Retinal pigment epithelial cell (primary cell): Measurements from ENCODE around the gene TMEM156.
"Not testable (repeated sequence)": the region's sequence is repeated elsewhere in the genome, so short reads cannot be mapped to it uniquely, and the experiment has no call there.

ENCODE experiments used
- DNase-seq: peaks from one replicate; pipeline ENCODE4 v3.0.0-alpha.2; 2010; ENCODE audit warnings: low read depth
- H3K4me3 ChIP-seq: 2 replicates; pipeline ENCODE4 v1.5.1; 2011; ENCODE audit warnings: mild to moderate bottlenecking, low read length, control low read depth, moderate library complexity
- CTCF ChIP-seq: conservative IDR thresholded peaks from 2 replicates; pipeline ENCODE4 v1.5.1; 2011; ENCODE audit warnings: low read depth, low read length, control low read depth, inconsistent platforms

The TMEM156 gene

DNA sequence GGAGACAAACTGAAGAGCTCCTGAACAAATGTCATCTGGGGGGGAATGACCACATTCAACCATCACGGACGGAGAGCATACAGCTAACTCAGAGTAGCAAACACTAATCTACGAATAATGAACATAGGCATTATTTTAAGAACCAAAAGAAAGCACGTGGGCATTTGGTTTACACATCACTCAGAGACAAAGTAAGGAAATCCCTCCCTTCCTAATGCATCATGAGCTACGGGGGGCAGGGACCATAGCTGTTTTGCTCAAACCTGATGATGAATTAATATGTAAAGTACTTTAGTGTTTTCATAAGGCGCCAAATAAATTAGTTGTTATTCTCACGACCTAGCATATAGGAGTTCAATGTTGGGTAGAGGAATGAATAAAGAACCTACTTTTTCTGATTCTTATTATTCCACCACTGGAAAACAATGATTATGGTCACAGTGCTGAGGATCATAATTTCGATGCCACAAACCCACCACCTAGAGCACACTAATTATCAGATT, 11.7 kb upstream of the TMEM156 start:
- TF ChIP-seq CTCF: no peak
- peak overlapping the region; percentile 77 for H3K4me3 ChIP-seq

GRCh38 chr4:39043058-39043860, 11.1 kb upstream of the TMEM156 start:
- TF ChIP-seq CTCF: no peak

More for the DNA sequence above, 11.7 kb upstream of the TMEM156 start:
- DNase-seq: no peak

DNA sequence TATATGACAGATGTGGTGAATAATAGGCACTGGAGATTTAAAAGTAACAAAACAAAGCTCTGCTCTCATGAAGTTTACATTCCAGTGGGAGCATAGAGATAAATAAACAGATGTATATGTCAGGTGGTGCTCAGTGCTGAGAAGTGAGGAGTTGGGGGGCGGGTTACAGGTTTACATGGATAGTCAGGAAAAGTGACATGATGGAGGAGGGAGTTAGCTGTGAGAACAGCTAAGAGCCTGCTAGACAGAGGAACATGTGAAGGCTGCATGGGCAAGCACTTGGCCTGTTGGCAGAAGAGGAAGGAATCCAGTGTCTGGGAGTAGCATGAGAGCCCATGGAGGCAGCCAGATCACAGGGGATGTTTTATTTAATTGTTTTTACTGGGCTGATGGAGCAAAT, 10.2 kb upstream of the TMEM156 start:
- DNase-seq: no peak
- H3K4me3 ChIP-seq: no peak overlapping the region
- no peak for TF ChIP-seq CTCF

More at GRCh38 chr4:39043058-39043860, 11.1 kb upstream of the TMEM156 start:
- H3K4me3 ChIP-seq: peak overlapping the region; percentile 77
- DNase-seq: peak; percentile 67

DNA sequence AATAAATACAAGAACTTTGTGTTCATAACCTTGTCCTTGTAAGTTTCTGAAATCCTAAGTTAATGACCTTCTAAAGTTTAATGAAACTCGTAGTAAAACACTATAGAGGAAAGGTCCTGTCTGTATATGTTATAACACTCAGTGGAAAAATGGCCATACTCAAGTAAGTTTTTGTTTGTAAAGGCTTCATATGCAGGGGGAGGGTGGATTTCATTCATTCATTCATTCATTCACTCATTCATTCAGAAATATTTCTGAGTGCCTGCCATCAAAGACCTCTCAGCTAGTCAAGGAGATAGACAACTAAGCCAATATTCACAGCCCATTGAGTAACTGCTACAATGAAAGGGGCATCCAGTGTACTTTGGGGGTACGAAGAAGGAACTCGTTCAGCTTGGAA, 6.9 kb upstream of the TMEM156 start:
- no peak for TF ChIP-seq CTCF
- no peak overlapping the region for H3K4me3 ChIP-seq
- DNase-seq: no peak

DNA sequence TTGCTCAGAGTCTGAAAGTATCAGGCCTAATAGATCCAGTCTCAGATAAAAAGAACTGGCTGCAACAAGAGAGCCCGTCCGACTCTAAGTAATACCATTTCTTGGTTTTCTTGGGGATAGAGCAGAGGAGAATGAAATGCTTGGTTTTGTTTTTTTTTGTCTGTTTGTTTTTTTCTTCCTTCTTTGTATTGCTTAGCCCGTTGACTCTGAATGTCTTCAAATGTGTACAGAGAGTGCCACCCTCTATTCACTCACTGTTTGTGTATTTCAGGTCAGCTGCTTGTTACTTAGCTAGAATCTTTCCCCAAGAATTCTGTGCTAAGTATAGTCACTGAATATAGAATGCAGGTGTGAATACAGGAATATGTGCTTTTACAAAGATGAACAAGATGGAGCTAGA, 5.7 kb upstream of the TMEM156 start:
- DNase-seq: no peak
- H3K4me3 ChIP-seq: no peak overlapping the region
- no peak for TF ChIP-seq CTCF

- no peak overlapping the region for H3K4me3 ChIP-seq
- no peak for TF ChIP-seq CTCF
- no peak for DNase-seq
Observed at GRCh38 chr4:39037491-39037825, 5.2 kb upstream of the TMEM156 start.

DNA sequence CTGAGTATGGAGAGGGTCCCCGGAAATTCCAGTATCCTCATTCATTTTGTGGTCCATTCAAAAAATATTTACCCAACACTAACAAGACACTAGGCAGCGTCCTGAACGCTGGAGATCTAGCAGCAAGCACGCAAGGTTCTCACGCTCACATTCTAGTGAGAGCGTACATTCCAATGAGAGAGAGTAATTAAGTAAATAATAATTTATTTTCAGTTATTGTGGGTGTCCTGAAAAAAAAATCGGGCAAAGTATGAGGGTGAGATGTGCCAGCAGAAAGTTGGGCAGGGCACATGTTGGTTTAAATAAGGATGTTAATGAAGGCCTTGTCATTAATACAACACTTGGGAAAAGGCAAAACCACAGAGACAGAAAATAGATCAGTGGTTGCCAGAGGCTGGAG, 4.0 kb upstream of the TMEM156 start:
- H3K4me3 ChIP-seq: no peak overlapping the region
- DNase-seq: peak; percentile 60
- no peak for TF ChIP-seq CTCF

DNA sequence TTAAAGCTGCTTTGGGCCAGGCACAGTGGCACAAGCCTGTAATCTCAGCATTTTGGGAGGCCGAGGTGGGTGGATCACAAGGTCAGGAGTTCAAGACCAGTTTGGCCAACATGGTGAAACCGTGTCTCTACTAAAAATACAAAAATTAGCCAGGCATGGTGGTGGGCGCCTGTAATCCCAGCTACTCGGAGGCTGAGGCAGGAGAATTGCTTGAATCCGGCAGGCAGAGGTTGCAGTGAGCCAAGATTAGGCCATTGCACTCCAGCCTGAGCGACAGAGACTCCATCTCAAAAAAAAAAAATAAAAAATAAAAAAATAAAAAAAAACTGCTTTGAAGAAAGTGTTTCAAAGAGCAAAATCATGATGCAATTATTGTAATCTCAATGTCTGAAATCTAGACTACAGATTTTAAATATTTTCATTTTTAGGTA, 604 bp downstream of the TMEM156 start:
- DNase-seq, H3K4me3 ChIP-seq: not testable (repeated sequence)
